ENCODE data around the gene CELSR2.
A peak's percentile ranks its signal among the peaks of the same experiment; 100 is the strongest.

The CELSR2 gene

DNA sequence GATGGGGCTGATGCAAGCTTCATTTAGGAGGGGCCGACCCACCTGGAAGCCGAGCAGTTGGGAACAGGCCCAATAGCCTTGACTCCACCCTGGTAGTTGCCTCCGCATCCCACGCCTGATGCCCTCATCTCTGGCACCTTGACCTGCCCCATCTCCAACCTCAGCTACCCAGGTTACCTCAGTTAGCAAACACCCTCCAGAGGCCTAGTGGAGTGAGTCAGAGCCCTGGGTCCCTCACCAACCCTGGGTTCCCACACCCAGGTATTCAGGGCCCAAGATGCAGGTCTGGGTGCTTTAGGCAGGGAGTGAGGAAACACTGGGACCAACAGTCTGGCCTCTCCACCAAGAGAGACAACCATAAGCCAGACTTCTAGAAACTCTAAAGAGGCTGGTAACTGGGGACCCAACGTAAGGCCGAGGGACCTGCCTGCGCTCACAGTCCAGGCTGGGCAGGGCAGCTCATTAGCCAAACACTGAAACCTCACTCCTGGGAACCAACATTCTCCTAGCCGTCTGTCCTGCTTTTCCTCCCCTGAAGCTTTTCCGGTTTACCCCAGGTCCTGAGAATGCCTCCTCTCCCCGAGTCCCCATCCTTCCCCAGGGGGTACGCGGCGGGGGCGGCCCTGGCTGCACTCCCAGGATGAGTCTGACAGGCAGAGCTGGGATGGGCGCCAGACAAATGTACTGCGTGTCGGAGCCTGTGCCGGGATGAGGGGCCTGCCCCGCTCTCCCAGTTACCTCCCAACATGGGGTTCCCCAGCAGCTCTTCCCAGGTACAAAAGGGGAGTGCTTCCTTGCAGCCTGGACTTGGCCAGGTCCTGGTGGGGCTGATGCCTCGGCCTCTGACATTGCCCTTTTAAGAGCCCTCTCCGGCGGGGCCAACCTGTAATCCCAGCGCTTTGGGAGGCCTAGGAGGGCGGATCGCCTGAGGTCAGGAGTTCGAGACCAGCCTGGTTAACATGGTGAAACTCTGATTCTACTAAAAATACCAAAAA lies 8.9 kb upstream of the CELSR2 start:
- no peak for TF ChIP-seq ZNF274 (IDR thresholded peaks at IDR 0.05; ENCODE audit: low read depth, low read length)
- no peak overlapping the region for H3K4me3 ChIP-seq (ENCODE audit: low read length)

DNA sequence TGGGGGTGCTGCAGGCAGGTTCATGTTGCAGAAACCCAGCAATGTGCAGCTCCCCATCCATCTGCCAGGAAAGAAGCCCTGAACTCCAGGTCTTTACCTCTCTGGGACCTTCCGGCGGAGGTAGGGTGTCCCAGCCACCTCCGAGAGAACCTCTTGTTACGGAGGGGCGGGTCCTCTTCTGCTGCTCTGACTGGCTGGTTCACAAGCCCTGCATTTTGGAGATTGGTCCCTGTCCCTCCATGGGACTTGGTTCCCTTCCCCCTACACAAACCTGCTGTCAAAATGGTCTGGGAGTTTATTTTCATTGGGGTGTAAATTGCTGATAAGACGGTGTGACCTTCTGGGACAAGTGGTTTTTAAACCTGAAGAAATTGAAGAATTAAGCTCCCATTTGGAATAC lies 8.0 kb upstream of the CELSR2 start:
- TF ChIP-seq ZNF274 (IDR thresholded peaks at IDR 0.05; ENCODE audit: low read depth, low read length): no peak
- no peak overlapping the region for H3K4me3 ChIP-seq (ENCODE audit: low read length)

DNA sequence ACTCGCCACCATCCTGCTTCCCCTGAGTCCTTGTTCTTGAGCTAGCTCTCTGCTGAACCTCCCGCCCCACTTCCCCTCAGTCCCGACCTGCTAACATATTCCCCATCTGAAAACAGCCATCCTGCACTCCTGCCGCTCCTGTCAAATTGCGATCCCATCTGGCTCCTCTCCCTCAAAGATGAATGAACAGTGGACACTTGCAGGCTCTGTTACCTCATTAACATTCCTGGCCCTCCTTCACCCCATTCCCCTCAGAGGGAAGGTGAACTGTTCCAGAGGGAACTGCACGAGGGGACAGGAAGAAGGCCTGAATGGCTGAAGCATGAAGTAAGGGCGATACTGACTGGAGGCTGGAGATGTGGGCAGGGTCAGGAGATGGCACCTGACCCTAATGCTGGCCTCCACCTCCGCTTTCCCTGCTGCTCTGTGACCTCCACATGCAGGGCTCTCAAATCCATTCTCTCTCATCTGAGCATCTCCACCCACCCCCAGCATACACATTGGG lies 7.4 kb upstream of the CELSR2 start:
- H3K4me3 ChIP-seq (ENCODE audit: low read length): no peak overlapping the region
- no peak for TF ChIP-seq ZNF274 (IDR thresholded peaks at IDR 0.05; ENCODE audit: low read depth, low read length)

DNA sequence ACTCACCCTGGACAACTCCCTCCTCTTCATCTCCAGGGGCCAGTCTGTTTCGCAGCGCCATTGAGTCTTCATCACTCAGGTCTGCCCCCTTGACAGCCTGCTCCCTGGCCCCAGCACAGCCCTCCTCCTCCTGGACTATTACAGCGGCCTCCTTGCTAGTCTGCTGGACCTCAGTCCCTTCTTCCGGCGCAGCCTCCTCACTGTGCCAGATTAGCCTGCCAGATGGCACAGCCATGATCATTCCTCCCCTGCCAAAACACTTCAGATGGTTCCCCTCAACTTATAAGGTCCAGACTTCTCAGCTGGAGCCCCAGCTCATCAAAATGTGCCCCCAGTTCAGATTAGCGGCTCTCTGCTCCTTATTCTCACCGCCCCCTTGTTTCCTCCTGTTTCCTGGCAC lies 7.0 kb upstream of the CELSR2 start:
- no peak overlapping the region for H3K4me3 ChIP-seq (ENCODE audit: low read length)
- no peak for TF ChIP-seq ZNF274 (IDR thresholded peaks at IDR 0.05; ENCODE audit: low read depth, low read length)

DNA sequence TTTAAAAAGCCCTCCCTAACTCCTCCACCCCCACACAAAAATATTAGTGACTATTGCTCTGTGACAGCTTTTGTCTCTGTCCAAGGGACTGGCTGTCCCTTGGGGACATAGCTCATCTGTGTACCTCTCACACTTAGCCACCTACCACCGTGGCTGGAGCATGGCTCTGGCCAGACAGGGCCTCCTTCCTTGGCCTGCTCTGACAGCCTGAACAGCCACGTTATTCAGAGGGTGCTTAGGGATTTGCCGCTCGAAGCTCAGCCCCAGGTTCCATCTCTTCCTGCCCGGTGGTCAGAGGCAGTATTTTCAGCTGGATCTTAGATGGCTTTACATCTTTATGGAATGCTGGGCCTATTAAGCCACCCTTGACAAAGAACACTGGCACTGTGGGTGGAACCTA lies 6.1 kb upstream of the CELSR2 start:
- no peak for TF ChIP-seq ZNF274 (IDR thresholded peaks at IDR 0.05; ENCODE audit: low read depth, low read length)
- no peak overlapping the region for H3K4me3 ChIP-seq (ENCODE audit: low read length)

DNA sequence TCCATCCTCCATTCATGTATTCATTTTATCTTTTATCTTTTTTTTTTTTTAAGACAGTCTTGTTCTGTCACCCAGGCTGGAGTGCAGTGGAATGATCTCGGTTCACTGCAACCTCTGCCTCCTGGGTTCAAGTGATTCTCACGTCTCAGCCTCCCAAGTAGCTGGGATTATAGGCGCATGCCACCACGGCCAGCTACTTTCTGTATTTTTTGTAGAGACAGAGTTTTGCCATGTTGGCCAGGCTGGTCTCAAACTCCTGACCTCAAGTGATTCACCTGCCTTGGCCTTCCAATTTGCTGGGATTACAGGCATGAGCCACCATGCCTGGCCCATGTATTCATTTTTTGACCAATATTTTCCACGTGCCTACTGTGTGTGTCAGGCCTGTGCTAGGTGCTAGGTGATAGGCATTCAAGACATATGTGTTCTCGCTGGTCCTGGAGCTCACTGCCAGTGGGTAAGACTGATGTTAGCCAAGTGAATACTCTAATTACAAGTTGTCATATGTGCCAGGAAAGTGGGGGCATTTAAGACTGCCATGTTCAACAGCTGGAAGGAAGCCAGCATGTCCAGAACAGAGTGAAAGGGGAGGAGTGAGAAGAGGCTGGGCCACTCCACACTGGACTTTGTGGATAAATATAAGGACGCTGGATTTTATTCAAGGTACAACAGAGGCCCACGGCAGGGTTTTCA lies 5.3 kb upstream of the CELSR2 start:
- TF ChIP-seq ZNF274 (IDR thresholded peaks at IDR 0.05; ENCODE audit: low read depth, low read length): no peak
- H3K4me3 ChIP-seq (ENCODE audit: low read length): no peak overlapping the region

DNA sequence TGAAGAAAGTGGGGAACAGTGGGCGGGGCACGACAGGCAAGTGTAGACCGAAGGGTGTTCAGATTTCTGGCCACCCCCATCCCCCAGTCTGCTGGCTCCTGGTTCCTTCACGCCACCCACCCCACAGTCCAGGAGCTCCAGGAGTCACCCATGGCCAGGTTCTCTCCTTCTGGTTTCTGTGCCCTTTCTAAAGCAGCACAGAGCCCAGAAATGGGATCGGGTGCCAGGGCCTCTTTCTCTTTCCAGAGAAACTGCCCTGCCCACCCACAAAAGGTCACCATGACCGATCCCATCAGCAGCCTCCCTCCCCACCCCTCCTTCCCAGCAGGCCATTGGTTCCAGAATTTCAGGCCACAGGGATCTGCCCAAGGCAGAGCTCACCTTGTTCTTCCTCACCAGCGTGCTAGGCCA lies 3.2 kb upstream of the CELSR2 start:
- TF ChIP-seq ZNF274 (IDR thresholded peaks at IDR 0.05; ENCODE audit: low read depth, low read length): no peak
- no peak overlapping the region for H3K4me3 ChIP-seq (ENCODE audit: low read length)

DNA sequence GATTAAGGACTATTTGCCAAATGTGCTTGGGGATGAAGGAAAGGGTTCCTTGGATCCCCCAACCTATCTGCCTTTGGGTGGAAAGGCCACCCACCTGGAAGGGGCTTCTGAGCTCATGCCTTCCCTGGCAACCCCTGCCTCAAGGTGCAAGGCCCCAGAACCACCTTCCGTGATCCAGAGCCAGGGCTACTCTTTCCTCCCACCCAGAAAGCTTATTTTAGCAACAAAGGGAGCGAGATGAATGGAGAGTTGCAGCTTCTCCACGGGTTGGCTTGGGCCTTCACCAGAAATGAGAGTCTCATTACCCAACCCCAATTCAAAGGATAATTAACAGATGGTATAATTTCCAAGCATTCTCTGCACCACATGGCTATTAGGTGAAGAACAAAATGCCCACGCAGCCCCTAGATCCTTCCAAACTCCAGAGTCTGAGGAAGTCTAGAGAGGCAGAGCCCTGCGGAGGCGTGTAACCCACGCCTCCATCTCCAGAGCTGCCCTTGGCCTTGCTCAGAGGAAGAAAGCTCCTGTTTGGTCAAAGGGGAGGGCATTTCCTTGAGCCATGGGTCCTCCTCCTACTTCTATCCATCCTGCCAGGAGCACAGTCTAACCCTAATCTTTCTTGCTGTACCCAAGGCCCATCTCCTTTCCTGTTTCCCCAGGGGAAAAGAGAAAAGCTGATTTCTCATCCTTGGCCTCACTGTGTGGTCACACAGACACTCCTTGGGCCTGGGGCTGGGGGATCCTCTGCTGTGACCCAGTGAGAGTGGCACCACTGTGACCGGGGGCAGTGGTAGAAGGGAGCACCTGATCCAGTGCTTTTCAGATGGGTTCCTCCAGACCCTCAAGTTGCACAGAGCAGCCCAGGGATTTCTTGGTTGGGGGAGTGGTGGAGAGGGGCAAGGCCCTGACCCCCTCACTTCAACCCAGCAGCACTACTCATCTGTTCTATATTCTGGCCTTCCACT lies 1.7 kb upstream of the CELSR2 start:
- TF ChIP-seq ZNF274 (IDR thresholded peaks at IDR 0.05; ENCODE audit: low read depth, low read length): no peak
- H3K4me3 ChIP-seq (ENCODE audit: low read length): no peak overlapping the region

DNA sequence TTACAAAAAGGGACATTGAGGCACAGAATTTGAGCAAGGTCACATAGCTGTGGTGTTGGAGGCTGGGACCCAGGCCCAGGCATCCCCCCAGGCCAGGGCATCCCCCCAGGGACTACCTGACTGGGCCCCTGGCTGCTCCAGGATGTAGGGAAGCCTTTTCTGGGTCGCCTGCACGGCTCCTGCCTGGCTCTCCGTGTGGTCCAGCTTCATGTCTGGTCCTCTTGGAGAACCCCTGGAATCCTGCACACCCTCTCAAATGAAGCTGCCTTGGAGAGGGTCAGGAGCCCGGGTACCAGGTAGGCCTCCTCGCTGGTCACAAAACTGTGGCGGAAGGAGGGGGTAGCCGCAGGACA lies 919 bp upstream of the CELSR2 start:
- no peak for TF ChIP-seq ZNF274 (IDR thresholded peaks at IDR 0.05; ENCODE audit: low read depth, low read length)
- H3K4me3 ChIP-seq (ENCODE audit: low read length): no peak overlapping the region

DNA sequence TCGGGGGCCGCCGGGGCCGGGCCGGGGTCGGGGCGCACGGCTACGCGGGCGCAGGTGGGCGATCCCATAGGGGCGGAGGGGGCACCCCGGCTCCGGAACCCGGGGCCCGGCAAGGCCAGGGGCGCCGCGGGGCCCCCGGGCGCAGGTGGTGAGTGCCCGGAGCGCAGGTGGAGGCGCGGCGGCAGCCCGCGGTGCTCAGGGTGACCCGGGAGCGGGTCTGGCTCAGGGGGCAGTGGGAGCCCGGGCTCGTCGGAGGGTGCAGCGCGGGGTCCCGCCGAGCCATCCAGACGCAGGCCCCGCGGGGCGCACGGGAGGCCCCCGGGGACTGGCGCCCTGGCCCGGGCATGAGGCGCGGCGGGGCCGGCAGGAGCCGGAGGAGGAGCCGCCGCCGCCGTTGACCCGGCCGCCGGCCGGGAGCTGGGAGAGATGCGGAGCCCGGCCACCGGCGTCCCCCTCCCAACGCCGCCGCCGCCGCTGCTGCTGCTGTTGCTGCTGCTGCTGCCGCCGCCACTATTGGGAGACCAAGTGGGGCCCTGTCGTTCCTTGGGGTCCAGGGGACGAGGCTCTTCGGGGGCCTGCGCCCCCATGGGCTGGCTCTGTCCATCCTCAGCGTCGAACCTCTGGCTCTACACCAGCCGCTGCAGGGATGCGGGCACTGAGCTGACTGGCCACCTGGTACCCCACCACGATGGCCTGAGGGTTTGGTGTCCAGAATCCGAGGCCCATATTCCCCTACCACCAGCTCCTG lies 489 bp downstream of the CELSR2 start:
- H3K4me3 ChIP-seq (ENCODE audit: low read length): peak overlapping the region; percentile 58; the same call in 1 of the 2 replicates
- no peak for TF ChIP-seq ZNF274 (IDR thresholded peaks at IDR 0.05; ENCODE audit: low read depth, low read length)

DNA sequence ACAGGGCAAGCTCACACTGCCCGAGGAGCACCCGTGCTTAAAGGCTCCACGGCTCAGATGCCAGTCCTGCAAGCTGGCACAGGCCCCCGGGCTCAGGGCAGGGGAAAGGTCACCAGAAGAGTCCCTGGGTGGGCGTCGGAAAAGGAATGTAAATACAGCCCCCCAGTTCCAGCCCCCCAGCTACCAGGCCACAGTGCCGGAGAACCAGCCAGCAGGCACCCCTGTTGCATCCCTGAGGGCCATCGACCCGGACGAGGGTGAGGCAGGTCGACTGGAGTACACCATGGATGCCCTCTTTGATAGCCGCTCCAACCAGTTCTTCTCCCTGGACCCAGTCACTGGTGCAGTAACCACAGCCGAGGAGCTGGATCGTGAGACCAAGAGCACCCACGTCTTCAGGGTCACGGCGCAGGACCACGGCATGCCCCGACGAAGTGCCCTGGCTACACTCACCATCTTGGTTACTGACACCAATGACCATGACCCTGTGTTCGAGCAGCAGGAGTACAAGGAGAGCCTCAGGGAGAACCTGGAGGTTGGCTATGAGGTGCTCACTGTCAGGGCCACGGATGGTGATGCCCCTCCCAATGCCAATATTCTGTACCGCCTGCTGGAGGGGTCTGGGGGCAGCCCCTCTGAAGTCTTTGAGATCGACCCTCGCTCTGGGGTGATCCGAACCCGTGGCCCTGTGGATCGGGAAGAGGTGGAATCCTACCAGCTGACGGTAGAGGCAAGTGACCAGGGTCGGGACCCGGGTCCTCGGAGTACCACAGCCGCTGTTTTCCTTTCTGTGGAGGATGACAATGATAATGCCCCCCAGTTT lies 1.3 kb downstream of the CELSR2 start:
- no peak for TF ChIP-seq ZNF274 (IDR thresholded peaks at IDR 0.05; ENCODE audit: low read depth, low read length)
- no peak overlapping the region; the same call in 1 of the 2 replicates for H3K4me3 ChIP-seq (ENCODE audit: low read length)

Data from GM08714 (cell line).